Ovary (tissue), 3 donors: Measurements from ENCODE around the gene PER3.

Source experiments
- EP300 ChIP-seq: sonication (generic); formaldehyde crosslinking; IDR thresholded peaks from one replicate; pipeline ENCODE4 v1.6.1; 2017; ENCODE audit warnings: antibody characterized with exemption
- POLR2A ChIP-seq: fragments of 450-650 bp; IDR thresholded peaks from one replicate; pipeline ENCODE4 v1.6.1; 2017; ENCODE audit warnings: antibody characterized with exemption, mild to moderate bottlenecking, moderate library complexity
- TF ChIP-seq, protein P1 (sequence below), 3 donors: fragments of 450-650 bp in 2 of 3; fragments of 200-600 bp in 1 of 3; IDR thresholded peaks; one replicate each; pipeline versions ENCODE4 v1.5.1 to v1.8.0; 2016 to 2022; ENCODE audit warnings: antibody characterized with exemption in 3 of 3, mild to moderate bottlenecking in 1 of 3
- donor health status: DM: no; HTN: no; CAD: no.

- TF ChIP-seq, protein P1, sequence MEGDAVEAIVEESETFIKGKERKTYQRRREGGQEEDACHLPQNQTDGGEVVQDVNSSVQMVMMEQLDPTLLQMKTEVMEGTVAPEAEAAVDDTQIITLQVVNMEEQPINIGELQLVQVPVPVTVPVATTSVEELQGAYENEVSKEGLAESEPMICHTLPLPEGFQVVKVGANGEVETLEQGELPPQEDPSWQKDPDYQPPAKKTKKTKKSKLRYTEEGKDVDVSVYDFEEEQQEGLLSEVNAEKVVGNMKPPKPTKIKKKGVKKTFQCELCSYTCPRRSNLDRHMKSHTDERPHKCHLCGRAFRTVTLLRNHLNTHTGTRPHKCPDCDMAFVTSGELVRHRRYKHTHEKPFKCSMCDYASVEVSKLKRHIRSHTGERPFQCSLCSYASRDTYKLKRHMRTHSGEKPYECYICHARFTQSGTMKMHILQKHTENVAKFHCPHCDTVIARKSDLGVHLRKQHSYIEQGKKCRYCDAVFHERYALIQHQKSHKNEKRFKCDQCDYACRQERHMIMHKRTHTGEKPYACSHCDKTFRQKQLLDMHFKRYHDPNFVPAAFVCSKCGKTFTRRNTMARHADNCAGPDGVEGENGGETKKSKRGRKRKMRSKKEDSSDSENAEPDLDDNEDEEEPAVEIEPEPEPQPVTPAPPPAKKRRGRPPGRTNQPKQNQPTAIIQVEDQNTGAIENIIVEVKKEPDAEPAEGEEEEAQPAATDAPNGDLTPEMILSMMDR (IDR thresholded peaks at IDR 0.05): no peak
- TF ChIP-seq POLR2A: no peak
- no peak for TF ChIP-seq EP300
These were observed 6.5 kb upstream of the PER3 start for GRCh38 chr1:7777591-7777990.
